ENCODE data around the gene LEAP2.

GRCh38 chr5:132828846-132829494, 44.5 kb upstream of the LEAP2 start:
- TF ChIP-seq POLR2A (IDR thresholded peaks at IDR 0.05): no peak
- no peak for TF ChIP-seq CTCF (IDR thresholded peaks at IDR 0.05)
